ENCODE measurements around the gene LDLRAP1. TPM values are rescaled to one million over a fixed set of nuclear protein-coding genes. Genes with fewer than 3 reads are reported as not detected.

LDLRAP1 gene
- polyA plus RNA-seq, 1 donor from 2014 or later, result 0.22 TPM

DNA sequence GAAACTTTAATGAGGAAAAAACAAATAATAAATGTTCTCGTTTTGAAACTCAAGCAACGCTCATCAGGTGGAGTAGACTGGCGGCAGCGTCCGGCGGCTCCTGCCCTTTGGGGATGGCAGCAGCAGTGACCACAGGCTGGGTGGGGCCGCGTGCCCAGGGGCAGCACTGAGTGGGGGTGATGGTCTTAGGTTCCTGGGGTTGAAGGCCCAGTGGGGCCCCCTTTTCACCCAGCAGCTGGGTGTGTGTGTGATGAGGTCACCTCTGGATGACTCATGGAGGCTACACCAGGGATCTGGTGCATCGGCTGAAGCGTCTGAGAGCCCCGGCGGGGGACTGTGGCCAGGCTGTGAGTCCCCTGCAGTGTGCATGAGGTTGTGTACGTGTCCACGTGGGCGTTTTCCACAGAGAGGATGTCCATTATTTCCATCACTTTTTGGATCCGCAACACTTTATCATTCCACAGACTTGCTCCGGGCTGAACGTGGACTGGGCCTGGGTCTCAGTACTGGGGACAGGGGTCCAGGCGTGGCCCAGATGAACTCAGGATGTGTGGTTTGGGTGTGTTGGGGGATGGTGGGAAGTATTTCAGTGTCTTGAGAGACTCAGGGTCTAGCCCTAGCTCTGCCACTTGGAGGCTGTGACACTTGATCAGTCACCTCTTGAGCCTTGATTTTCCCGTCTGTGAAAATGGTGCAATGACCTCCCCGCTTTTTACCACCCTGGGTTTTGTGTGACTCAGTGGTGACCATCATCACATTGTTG, 25.6 kb downstream of the LDLRAP1 start:
- TF ChIP-seq MXI1 (conservative IDR thresholded peaks at IDR 0.05; ENCODE audit: poor library complexity, severe bottlenecking) (no peak), POLR2AphosphoS5 (IDR thresholded peaks at IDR 0.05) (no peak), EZH2 (IDR thresholded peaks at IDR 0.05; ENCODE audit: borderline replicate concordance, insufficient read depth, low read length, poor library complexity, severe bottlenecking) (no peak), EP300 (conservative IDR thresholded peaks at IDR 0.05; ENCODE audit: poor library complexity, severe bottlenecking) (no peak), SMC3 (conservative IDR thresholded peaks at IDR 0.05; ENCODE audit: poor library complexity) (no peak), TAF1 (IDR thresholded peaks at IDR 0.05; ENCODE audit: low read depth) (no peak), RAD21 (conservative IDR thresholded peaks at IDR 0.05) (no peak)
- TF ChIP-seq, protein P1, sequence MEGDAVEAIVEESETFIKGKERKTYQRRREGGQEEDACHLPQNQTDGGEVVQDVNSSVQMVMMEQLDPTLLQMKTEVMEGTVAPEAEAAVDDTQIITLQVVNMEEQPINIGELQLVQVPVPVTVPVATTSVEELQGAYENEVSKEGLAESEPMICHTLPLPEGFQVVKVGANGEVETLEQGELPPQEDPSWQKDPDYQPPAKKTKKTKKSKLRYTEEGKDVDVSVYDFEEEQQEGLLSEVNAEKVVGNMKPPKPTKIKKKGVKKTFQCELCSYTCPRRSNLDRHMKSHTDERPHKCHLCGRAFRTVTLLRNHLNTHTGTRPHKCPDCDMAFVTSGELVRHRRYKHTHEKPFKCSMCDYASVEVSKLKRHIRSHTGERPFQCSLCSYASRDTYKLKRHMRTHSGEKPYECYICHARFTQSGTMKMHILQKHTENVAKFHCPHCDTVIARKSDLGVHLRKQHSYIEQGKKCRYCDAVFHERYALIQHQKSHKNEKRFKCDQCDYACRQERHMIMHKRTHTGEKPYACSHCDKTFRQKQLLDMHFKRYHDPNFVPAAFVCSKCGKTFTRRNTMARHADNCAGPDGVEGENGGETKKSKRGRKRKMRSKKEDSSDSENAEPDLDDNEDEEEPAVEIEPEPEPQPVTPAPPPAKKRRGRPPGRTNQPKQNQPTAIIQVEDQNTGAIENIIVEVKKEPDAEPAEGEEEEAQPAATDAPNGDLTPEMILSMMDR (IDR thresholded peaks at IDR 0.05; ENCODE audit: poor library complexity, severe bottlenecking), result no peak
- TF ChIP-seq, protein P2, sequence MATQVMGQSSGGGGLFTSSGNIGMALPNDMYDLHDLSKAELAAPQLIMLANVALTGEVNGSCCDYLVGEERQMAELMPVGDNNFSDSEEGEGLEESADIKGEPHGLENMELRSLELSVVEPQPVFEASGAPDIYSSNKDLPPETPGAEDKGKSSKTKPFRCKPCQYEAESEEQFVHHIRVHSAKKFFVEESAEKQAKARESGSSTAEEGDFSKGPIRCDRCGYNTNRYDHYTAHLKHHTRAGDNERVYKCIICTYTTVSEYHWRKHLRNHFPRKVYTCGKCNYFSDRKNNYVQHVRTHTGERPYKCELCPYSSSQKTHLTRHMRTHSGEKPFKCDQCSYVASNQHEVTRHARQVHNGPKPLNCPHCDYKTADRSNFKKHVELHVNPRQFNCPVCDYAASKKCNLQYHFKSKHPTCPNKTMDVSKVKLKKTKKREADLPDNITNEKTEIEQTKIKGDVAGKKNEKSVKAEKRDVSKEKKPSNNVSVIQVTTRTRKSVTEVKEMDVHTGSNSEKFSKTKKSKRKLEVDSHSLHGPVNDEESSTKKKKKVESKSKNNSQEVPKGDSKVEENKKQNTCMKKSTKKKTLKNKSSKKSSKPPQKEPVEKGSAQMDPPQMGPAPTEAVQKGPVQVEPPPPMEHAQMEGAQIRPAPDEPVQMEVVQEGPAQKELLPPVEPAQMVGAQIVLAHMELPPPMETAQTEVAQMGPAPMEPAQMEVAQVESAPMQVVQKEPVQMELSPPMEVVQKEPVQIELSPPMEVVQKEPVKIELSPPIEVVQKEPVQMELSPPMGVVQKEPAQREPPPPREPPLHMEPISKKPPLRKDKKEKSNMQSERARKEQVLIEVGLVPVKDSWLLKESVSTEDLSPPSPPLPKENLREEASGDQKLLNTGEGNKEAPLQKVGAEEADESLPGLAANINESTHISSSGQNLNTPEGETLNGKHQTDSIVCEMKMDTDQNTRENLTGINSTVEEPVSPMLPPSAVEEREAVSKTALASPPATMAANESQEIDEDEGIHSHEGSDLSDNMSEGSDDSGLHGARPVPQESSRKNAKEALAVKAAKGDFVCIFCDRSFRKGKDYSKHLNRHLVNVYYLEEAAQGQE (IDR thresholded peaks at IDR 0.05; ENCODE audit: borderline replicate concordance), result no peak
- H3F3A ChIP-seq (ENCODE audit: insufficient read depth, low read length, poor library complexity, severe bottlenecking), result no peaks in the 10 kb centered on the region
- H3K9me3 ChIP-seq (ENCODE audit: low read length), result no peaks in the 10 kb centered on the region
- H3K4me3 ChIP-seq (ENCODE audit: low read length), result no peak overlapping the region
- no peak overlapping the region for H2AFZ ChIP-seq (ENCODE audit: low read depth, low read length)
- H3K4me2 ChIP-seq (ENCODE audit: low read length), result no peak overlapping the region
- H4K20me1 ChIP-seq (ENCODE audit: insufficient read depth), result no peaks in the 10 kb centered on the region
- H3K27ac ChIP-seq (ENCODE audit: low read length), result no peak overlapping the region
- no peaks in the 10 kb centered on the region for H3K27me3 ChIP-seq (ENCODE audit: insufficient read depth, low read depth, low read length)
- H3K9me2 ChIP-seq (ENCODE audit: insufficient read depth, low read length), result no peaks in the 10 kb centered on the region
- H3K79me2 ChIP-seq (replicated peaks; ENCODE audit: insufficient read depth, low read length), result no peaks in the 10 kb centered on the region
- H3K36me3 ChIP-seq (ENCODE audit: insufficient read depth, low read length), result no peaks in the 10 kb centered on the region
- no peak overlapping the region for H3K9ac ChIP-seq (ENCODE audit: low read length)

DNA sequence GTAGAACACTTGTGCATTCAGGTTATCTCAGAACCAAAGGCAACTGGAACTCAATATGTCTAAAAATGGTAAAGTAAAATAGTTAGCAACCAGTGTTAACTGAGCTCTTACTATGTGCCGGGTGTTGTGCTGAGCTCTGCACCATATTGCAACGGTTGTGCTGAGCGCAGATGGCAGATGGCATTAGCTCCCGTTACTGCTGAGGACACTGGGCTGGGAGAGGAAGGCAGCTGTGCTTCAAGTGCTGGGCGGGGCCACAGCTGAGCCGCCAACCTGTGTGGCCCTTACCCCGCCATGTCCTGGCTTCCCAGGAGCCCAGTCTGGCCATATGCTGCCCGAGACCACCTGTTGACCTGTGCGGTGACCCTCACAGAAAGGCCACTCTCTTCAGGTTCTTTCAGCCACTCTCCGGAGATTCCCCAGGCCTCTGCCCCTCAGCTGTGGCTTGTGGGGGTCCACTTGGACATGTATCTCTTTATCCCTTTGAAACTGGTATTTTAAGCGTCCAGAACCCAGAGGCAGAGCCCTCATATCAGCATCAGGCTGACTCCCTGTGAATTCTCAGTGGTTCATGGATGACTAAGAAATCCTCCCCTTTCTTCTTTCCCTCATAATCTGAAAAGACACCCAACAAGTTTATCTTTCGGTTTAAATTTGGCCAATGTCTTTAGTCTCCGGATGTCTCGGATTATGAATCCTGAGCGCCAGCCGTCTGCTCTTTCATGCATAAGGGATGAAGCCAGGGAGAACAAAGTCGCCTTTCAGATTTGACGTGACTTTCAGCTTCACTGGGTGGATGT, 26.4 kb downstream of the LDLRAP1 start:
- Histone ChIP-seq H4K20me1 (ENCODE audit: insufficient read depth) (no peaks in the 10 kb centered on the region), H3K9me2 (ENCODE audit: insufficient read depth, low read length) (no peaks in the 10 kb centered on the region), H3K4me2 (ENCODE audit: low read length) (no peak overlapping the region), H3K4me3 (ENCODE audit: low read length) (no peak overlapping the region), H3K36me3 (ENCODE audit: insufficient read depth, low read length) (no peaks in the 10 kb centered on the region), H3K9me3 (ENCODE audit: low read length) (no peaks in the 10 kb centered on the region), H3K9ac (ENCODE audit: low read length) (no peak overlapping the region), H3K79me2 (replicated peaks; ENCODE audit: insufficient read depth, low read length) (no peaks in the 10 kb centered on the region), H3K27me3 (ENCODE audit: insufficient read depth, low read depth, low read length) (no peaks in the 10 kb centered on the region), H3F3A (ENCODE audit: insufficient read depth, low read length, poor library complexity, severe bottlenecking) (no peaks in the 10 kb centered on the region), H3K27ac (ENCODE audit: low read length) (no peak overlapping the region), H2AFZ (ENCODE audit: low read depth, low read length) (no peak overlapping the region)
- no peak for TF ChIP-seq POLR2AphosphoS5 (IDR thresholded peaks at IDR 0.05)
